Stimulated activated naive B cell treated with anti-CD40 and anti-IgM and Interleukin-4, amounts not matched to agents 10 μg/mL and 1 μg/mL and 100 μg/mL, for 72 hours (primary cell): Measurements from ENCODE around the gene IL2RA.
"Not testable (repeated sequence)": the region's sequence is repeated elsewhere in the genome, so short reads cannot be mapped to it uniquely, and the experiment has no call there.

Experiments used
- ATAC-seq, 2 donors: fragments of 150-1000 bp; cut with Tn5 transposase; replicated peaks; 2 replicates each; pipeline ENCODE4 v1.10.0; 2021; ENCODE audit warnings: moderate library complexity in 1 of 2
- DNase-seq: peaks from one replicate; pipeline ENCODE4 v3.0.0; 2021
- H3K27ac Mint-ChIP-seq: one replicate; pipeline ENCODE4 v1.8.0; 2022; ENCODE audit warnings: mild to moderate bottlenecking, mixed read lengths
- H3K27me3 Mint-ChIP-seq, 2 donors: one replicate each; pipeline ENCODE4 v1.8.0; 2022; ENCODE audit warnings: mixed read lengths in 2 of 2
- H3K36me3 Mint-ChIP-seq, 2 donors: one replicate each; pipeline ENCODE4 v1.8.0; 2022; ENCODE audit warnings: mixed read lengths in 2 of 2, mild to moderate bottlenecking in 1 of 2
- H3K4me1 Mint-ChIP-seq, 2 donors: one replicate each; pipeline ENCODE4 v1.8.0; 2022; ENCODE audit warnings: mixed read lengths in 2 of 2, mild to moderate bottlenecking in 1 of 2
- H3K4me3 Mint-ChIP-seq, 2 donors: one replicate each; pipeline ENCODE4 v1.8.0; 2022; ENCODE audit warnings: mild to moderate bottlenecking in 2 of 2, mixed read lengths in 2 of 2, moderate library complexity in 1 of 2
- H3K9me3 Mint-ChIP-seq, 2 donors: one replicate each; pipeline ENCODE4 v1.8.0; 2022; ENCODE audit warnings: mixed read lengths in 2 of 2, mild to moderate bottlenecking in 1 of 2

Gene IL2RA

GRCh38 chr10:5975641-5976473 lies 86.3 kb downstream of the IL2RA start:
- Mint-ChIP-seq H3K9me3 (no peaks in the 10 kb centered on the region), H3K4me3 (peak overlapping the region; percentile 94 to 96), H3K27me3 (no peaks in the 10 kb centered on the region), H3K36me3 (peaks cover 1 to 8% of the 10 kb centered on the region in 2 donors), H3K4me1 (peaks cover 24 to 45% of the 10 kb centered on the region in 2 donors), H3K27ac (peak overlapping the region; percentile 95)
- DNase-seq (peak; percentile 76), ATAC-seq (peak; percentile 82)

- no peaks in the 10 kb centered on the region for H3K9me3 Mint-ChIP-seq
- H3K4me3 Mint-ChIP-seq: no peak overlapping the region
- peaks cover 28 to 42% of the 10 kb centered on the region in 2 donors for H3K4me1 Mint-ChIP-seq
Measured at GRCh38 chr10:5973069-5973468, 89.1 kb downstream of the IL2RA start.

GRCh38 chr10:5971886-5972285 lies 90.3 kb downstream of the IL2RA start:
- H3K36me3 Mint-ChIP-seq: peaks cover 14 to 17% of the 10 kb centered on the region in 2 donors
- ATAC-seq: no peak
- H3K4me1 Mint-ChIP-seq: peaks cover 30 to 40% of the 10 kb centered on the region in 2 donors
- no peaks in the 10 kb centered on the region for H3K27me3 Mint-ChIP-seq
- no peak overlapping the region for H3K4me3 Mint-ChIP-seq
- DNase-seq: no peak
- no peaks in the 10 kb centered on the region for H3K9me3 Mint-ChIP-seq
- H3K27ac Mint-ChIP-seq: peak overlapping the region; percentile 71

More at GRCh38 chr10:5973069-5973468, 89.1 kb downstream of the IL2RA start:
- no peak overlapping the region for H3K27ac Mint-ChIP-seq
- H3K27me3 Mint-ChIP-seq: no peaks in the 10 kb centered on the region
- ATAC-seq (no peak), DNase-seq (no peak)
- peaks cover 8 to 10% of the 10 kb centered on the region in 2 donors for H3K36me3 Mint-ChIP-seq

- Mint-ChIP-seq H3K4me1 (peaks cover 30 to 40% of the 10 kb centered on the region in 2 donors), H3K9me3 (no peaks in the 10 kb centered on the region), H3K4me3 (no peak overlapping the region), H3K27ac (peak overlapping the region; percentile 71), H3K27me3 (no peaks in the 10 kb centered on the region), H3K36me3 (peaks cover 17% of the 10 kb centered on the region in 2 donors)
- DNase-seq (no peak), ATAC-seq (no peak)
Measured at GRCh38 chr10:5971315-5971832, 90.8 kb downstream of the IL2RA start.

GRCh38 chr10:5970527-5970926 lies 91.6 kb downstream of the IL2RA start:
- H3K4me3 Mint-ChIP-seq: no peak overlapping the region
- no peak overlapping the region for H3K27ac Mint-ChIP-seq
- H3K9me3 Mint-ChIP-seq: no peaks in the 10 kb centered on the region
- no peaks in the 10 kb centered on the region for H3K27me3 Mint-ChIP-seq
- peaks cover 26 to 33% of the 10 kb centered on the region in 2 donors for H3K4me1 Mint-ChIP-seq
- DNase-seq (no peak), ATAC-seq (no peak)
- peaks cover 17 to 18% of the 10 kb centered on the region in 2 donors for H3K36me3 Mint-ChIP-seq

- peaks cover 18 to 20% of the 10 kb centered on the region in 2 donors for H3K36me3 Mint-ChIP-seq
- peaks cover 23 to 29% of the 10 kb centered on the region in 2 donors for H3K4me1 Mint-ChIP-seq
- no peak overlapping the region for H3K4me3 Mint-ChIP-seq
- no peaks in the 10 kb centered on the region for H3K9me3 Mint-ChIP-seq
- no peak overlapping the region for H3K27ac Mint-ChIP-seq
- ATAC-seq (no peak), DNase-seq (no peak)
- no peaks in the 10 kb centered on the region for H3K27me3 Mint-ChIP-seq
Measured at GRCh38 chr10:5970066-5970465, 92.1 kb downstream of the IL2RA start.

GRCh38 chr10:5968681-5969453 lies 93.3 kb downstream of the IL2RA start:
- no peaks in the 10 kb centered on the region for H3K27me3 Mint-ChIP-seq
- DNase-seq (no peak), ATAC-seq (no peak)
- no peak overlapping the region for H3K27ac Mint-ChIP-seq
- no peaks in the 10 kb centered on the region for H3K9me3 Mint-ChIP-seq
- peaks cover 20 to 21% of the 10 kb centered on the region in 2 donors for H3K36me3 Mint-ChIP-seq
- H3K4me3 Mint-ChIP-seq: no peak overlapping the region
- H3K4me1 Mint-ChIP-seq: peaks cover 18 to 20% of the 10 kb centered on the region in 2 donors

- Mint-ChIP-seq H3K4me1 (peaks cover 18 to 19% of the 10 kb centered on the region in 2 donors), H3K27ac (no peak overlapping the region), H3K36me3 (peaks cover 24% of the 10 kb centered on the region in 2 donors), H3K4me3 (no peak overlapping the region), H3K9me3 (no peaks in the 10 kb centered on the region), H3K27me3 (no peaks in the 10 kb centered on the region)
- ATAC-seq (no peak), DNase-seq (no peak)
Measured at GRCh38 chr10:5968037-5968680, 94.0 kb downstream of the IL2RA start.

- no peaks in the 10 kb centered on the region for H3K27me3 Mint-ChIP-seq
- ATAC-seq (no peak), DNase-seq (no peak)
- no peak overlapping the region for H3K27ac Mint-ChIP-seq
- peaks cover 32 to 42% of the 10 kb centered on the region in 2 donors for H3K36me3 Mint-ChIP-seq
- no peak overlapping the region for H3K4me3 Mint-ChIP-seq
- peaks cover 0 to 7% of the 10 kb centered on the region in 2 donors for H3K4me1 Mint-ChIP-seq
- no peaks in the 10 kb centered on the region for H3K9me3 Mint-ChIP-seq
Measured at GRCh38 chr10:5965266-5965665, 96.9 kb downstream of the IL2RA start.

GRCh38 chr10:5964736-5965135 lies 97.4 kb downstream of the IL2RA start:
- no peaks in the 10 kb centered on the region for H3K27me3 Mint-ChIP-seq
- H3K4me3 Mint-ChIP-seq: no peak overlapping the region
- peaks cover 0 to 4% of the 10 kb centered on the region in 2 donors for H3K4me1 Mint-ChIP-seq
- peaks cover 36 to 48% of the 10 kb centered on the region in 2 donors for H3K36me3 Mint-ChIP-seq
- no peaks in the 10 kb centered on the region for H3K9me3 Mint-ChIP-seq
- ATAC-seq (no peak), DNase-seq (no peak)
- H3K27ac Mint-ChIP-seq: no peak overlapping the region

- H3K36me3 Mint-ChIP-seq: peaks cover 37 to 57% of the 10 kb centered on the region in 2 donors
- no peaks in the 10 kb centered on the region for H3K9me3 Mint-ChIP-seq
Measured at GRCh38 chr10:5963591-5963990, 98.6 kb downstream of the IL2RA start.

GRCh38 chr10:5963071-5963470 lies 99.1 kb downstream of the IL2RA start:
- no peaks in the 10 kb centered on the region for H3K9me3 Mint-ChIP-seq
- DNase-seq (no peak), ATAC-seq (no peak)
- H3K27ac Mint-ChIP-seq: no peak overlapping the region
- no peak overlapping the region for H3K4me3 Mint-ChIP-seq
- peaks cover 0 to 1% of the 10 kb centered on the region in 2 donors for H3K4me1 Mint-ChIP-seq
- peaks cover 32 to 53% of the 10 kb centered on the region in 2 donors for H3K36me3 Mint-ChIP-seq
- H3K27me3 Mint-ChIP-seq: no peaks in the 10 kb centered on the region

More at GRCh38 chr10:5963591-5963990, 98.6 kb downstream of the IL2RA start:
- ATAC-seq (no peak), DNase-seq (no peak)
- Mint-ChIP-seq H3K4me1 (peaks cover 0 to 3% of the 10 kb centered on the region in 2 donors), H3K4me3 (no peak overlapping the region), H3K27me3 (no peaks in the 10 kb centered on the region), H3K27ac (no peak overlapping the region)

GRCh38 chr10:5962358-5962940 lies 99.7 kb downstream of the IL2RA start:
- not testable (repeated sequence) for H3K27me3 Mint-ChIP-seq, H3K9me3 Mint-ChIP-seq, H3K4me1 Mint-ChIP-seq, H3K27ac Mint-ChIP-seq, DNase-seq, ATAC-seq, H3K4me3 Mint-ChIP-seq
- H3K36me3 Mint-ChIP-seq: peaks cover 33 to 47% of the 10 kb centered on the region in 2 donors
